HG03097 (cell line): ENCODE results near the gene C1QTNF8.

ENCODE experiments used
- ATAC-seq: cut with Tn5 transposase; IDR thresholded peaks from one replicate; pipeline ENCODE4 v1.9.1; 2021; ENCODE audit not compliant: unreplicated experiment, low FRiP score

C1QTNF8 gene

GRCh38 chr16:1066584-1067172 lies 29.4 kb downstream of the C1QTNF8 start:
- ATAC-seq: no peak

- ATAC-seq: no peak
These were observed 30.4 kb downstream of the C1QTNF8 start for GRCh38 chr16:1065469-1066128.

DNA sequence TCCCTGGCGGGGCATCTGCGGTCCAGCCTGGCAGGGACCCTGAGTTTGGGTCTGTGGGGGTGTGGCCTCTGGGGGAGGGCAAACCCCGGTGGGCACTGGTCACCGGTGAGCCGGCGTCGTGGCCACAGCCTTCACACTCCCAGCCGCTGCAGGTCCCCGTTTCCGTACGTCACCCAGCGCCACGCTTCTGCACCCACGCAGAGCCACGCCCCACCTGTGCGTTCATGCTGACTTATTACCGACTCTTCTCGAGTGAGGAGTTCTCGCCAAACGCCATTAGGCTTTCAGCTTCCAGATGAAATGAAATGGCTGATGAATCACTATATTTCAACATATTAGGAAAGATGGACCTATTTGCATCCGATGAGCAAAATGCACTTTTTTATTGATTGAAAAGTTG lies 32.3 kb downstream of the C1QTNF8 start:
- no peak for ATAC-seq

GRCh38 chr16:1062895-1063294 lies 33.1 kb downstream of the C1QTNF8 start:
- no peak for ATAC-seq

- no peak for ATAC-seq
These were observed 34.1 kb downstream of the C1QTNF8 start for GRCh38 chr16:1061769-1062505.

DNA sequence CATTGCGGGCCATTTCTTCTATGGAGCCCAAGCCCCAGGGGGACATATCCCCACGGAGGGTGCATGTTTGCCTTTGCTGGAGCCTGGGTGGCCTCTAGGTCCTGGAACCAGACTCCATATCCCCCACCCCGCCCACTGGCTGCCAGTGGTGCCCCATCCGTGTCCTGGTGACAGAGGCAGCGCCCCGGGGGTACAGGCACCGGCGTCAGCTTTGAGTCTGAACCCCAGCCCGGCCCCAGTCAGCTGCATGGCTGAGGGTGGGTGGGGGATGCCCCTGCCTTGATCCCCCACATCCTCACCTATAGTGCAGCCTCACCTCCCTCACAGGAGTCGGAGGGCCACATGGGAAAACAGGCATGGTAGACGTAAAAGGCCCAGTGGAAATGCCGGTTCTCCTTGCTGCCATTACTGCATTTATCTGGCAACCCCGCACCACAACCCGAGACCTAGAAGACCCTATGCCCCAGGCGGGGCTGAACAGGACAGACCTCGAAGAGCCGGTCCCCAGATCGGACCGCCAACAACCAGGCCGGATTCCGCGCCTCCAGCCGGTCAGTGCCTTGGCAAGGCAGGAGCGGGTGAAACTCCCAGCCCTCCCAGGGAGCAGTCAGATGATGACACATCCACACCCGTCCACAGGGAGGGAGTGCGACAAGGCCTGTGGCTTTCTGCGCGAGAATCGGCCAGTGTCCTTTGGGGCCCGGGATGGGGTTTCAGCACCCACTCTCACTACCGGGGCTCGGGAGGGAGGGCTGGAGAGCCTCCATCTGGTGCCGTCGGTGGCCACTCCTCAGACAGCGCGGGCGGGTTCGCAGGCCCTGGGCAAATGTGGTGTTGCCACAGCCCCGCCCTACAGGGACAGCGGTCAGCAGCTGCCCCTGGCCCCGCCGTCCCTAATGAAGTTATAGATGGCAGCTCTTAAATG lies 35.4 kb downstream of the C1QTNF8 start:
- no peak for ATAC-seq

DNA sequence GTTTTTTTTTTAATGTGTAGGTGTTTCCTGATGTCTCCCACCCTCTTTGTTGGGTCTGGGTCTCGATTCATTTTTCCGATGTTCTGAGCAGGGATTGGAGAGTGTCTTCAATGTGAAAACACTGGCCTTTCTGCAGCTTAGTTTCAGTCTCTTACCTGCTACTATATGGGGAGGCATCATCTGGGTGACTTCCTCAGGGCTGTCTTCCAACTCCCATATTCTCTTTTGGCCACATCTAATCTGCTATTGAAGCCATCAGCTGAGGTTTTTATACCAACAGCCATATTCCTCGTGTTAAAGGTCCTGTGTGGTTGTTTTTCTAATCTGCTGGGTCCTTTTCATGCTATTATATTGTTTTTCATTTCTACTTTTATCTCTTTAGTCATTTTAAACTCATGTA lies 36.7 kb downstream of the C1QTNF8 start:
- ATAC-seq: no peak

DNA sequence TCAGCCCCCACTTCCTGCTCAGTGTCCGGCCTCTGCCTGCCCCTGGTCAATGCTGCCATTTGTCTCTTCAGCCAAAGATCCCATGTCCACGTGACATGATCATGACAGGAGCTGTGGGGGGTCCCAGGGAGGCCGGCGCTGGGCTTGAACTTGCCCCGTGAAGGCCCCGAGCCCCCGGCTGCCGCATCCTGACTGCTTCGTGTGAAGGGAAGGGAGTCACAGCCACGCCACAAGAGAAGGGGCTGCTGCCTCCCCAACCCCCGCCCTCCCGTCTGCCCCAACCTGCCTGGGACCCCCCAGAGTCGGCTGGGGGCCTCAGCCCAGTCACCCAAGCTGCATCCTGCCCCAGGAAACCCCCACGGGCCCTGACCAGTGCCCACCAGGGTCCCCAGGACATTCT lies 37.8 kb downstream of the C1QTNF8 start:
- no peak for ATAC-seq

DNA sequence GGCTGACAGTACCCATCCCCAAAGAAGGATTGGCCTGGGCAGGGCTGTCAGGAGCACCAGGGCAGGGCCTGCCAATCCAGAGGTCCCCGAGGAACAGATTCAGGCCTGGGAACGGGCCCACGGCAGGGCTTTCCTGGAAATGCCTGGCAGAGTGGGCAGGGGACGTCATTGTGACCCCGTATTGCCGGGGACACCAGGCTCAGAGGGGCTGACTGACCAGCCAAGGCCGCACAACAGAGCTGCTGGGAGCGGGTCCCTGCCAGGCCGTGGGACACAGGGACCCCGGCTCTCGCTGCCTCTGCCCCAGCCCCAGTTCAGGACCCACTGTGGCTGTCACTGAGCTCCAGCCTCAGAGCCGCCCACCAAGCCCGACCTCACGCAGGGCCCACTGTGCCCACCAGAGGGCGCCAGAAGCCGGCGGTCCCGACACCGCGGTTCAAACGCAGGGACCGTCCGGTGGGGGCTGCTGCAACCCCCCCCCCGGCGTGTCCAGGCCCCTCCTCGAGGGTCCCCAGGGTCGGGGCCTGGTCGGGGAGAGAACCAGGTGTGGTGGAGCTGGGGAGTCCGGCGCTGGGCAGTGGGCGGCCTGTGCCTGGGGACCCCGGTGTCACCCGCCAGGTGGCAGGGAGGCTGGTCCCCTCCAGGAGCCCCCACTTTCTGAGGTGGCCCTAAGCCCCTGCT lies 38.7 kb downstream of the C1QTNF8 start:
- ATAC-seq: no peak

DNA sequence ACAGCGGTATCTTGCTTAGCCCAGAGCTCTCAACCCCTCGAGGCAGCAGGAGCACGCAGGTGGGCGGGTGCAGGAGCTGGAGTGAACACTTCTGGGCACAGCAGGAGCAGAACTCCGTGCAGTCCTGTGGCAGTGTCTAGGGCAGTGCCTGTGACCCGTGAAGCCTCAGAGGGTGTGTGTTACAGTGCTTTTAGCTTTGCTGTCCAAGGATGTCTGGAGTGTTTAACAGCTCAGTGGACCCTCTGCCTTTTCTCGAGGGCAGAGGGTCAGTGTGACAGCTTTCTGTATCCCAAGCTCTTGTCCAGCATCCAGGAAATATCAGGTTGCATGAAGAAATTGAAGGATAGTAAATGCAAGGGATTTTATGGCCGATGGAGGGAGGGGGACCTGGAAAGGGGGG lies 39.8 kb downstream of the C1QTNF8 start:
- ATAC-seq: no peak

DNA sequence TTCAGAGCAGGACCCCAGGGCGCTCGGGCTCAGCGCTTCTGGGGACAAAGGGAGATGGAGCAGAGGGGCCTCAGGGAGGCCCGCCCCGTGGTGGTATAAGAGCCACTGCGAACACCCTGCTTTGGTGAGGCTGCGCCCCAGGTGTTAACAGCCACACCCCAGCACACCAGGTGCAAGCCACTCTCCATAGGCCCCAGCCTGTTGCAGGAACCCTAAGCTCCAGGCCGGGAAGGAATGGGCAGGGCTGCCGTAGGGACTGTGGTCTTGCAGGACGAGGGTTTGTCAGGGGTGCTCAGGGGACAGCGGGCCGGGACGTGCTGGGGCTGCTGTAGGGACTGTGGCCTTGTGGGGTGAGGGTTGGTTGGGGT lies 40.5 kb downstream of the C1QTNF8 start:
- ATAC-seq: no peak

- no peak for ATAC-seq
These were observed 41.1 kb downstream of the C1QTNF8 start for GRCh38 chr16:1054660-1055556.

DNA sequence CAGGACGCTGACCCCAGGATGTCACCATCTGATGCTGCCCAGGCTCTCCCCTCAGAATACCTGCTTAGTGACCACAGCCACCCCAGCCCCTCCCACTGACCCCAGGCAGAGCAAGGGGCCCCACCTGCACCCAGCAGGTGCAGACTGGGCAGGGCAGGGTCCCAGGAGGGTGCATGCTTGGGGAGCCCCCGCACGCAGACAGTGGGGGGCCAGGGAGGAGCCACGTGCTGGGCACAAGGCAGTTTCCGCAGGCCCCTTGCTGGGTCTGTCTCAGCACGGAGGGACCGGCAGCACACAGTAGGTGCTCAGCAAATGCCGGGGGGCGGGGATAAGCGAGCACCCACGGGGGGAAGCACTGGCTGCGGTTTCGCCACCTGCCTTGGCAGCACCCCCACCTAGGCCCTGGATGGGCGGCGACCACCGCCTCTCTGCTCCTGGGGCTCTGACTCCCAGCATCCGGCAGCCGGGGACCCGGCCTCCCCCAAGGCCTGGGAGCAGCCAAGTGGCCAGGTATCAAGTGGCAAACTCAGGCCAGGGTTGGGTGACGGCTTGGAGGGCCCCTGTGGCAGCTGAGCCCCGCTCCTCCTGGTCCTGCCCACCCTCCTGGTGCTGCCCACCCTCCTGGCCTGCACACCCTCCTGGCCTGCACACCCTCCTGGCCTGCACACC lies 42.2 kb downstream of the C1QTNF8 start:
- no peak for ATAC-seq

- ATAC-seq: no peak
These were observed 42.9 kb downstream of the C1QTNF8 start for GRCh38 chr16:1053121-1053521.

DNA sequence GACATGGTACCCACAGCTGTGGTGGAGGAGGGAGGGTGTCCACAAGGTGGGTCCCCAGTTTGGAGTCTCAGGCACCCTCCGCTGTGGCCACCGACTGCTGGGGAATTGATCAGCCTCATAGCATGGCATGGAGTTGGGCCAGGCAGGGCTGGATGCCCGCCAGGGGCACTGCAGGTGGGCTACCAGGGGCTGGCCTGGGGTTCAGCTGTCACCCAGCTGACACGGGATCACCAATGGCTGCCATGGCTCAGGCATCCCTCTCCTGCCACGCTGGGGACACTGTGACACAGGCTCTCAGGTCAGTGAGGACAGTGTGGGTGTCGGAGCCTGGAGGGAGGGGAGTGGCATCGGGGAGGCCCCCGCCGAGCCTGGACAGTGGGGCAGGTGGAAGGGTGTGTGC lies 43.3 kb downstream of the C1QTNF8 start:
- ATAC-seq: no peak

GRCh38 chr16:1051446-1051845 lies 44.6 kb downstream of the C1QTNF8 start:
- ATAC-seq: no peak

DNA sequence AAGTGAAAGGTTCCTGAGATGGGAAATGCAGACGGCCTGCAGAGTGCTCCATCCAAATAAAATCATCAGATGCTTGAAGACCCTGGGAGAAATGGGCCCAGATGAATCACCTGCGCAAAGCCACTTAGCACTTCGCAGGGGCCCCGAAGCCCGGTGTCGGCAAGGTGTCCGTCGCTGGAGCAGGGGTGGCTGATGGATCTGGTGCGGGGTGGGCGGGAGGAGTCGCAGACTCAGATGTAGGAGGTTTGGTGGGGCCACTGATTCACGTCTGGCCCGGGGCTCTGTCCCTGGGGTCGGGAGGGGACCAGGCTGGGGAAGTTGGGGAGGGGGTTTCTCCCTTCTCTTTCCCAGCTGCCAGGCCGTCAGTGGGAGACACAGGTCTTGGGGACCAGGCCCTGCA lies 45.1 kb downstream of the C1QTNF8 start:
- no peak for ATAC-seq

DNA sequence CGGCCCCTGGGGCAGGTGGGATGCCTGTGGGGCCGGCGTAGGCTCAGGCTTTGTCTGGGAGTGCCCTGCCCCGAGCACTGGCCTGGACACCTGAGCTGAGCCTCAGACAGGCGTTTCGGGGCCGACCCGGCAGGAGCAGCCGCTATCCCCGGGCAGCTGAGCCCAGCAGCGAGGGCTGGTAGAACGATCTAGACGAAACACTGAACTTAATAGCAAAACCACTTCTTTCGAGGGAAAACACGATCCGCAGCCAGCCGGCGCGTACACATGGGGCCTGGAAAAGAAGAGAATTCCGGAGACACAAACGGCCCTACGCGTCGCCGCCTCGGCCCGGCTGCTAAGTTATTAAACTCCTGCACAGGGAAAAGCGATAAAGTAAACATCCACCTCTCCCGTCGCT lies 45.5 kb downstream of the C1QTNF8 start:
- ATAC-seq: no peak

GRCh38 chr16:1049976-1050247 lies 46.1 kb downstream of the C1QTNF8 start:
- no peak for ATAC-seq
